Measurements from ENCODE around the gene MCF2L2. TPM values are rescaled to one million over a fixed set of nuclear protein-coding genes. Genes with fewer than 3 reads are reported as not detected.

The MCF2L2 gene
- total RNA-seq, 4 donors from 2014 or later, result 0.59 to 4.1 (median 1.7) TPM

DNA sequence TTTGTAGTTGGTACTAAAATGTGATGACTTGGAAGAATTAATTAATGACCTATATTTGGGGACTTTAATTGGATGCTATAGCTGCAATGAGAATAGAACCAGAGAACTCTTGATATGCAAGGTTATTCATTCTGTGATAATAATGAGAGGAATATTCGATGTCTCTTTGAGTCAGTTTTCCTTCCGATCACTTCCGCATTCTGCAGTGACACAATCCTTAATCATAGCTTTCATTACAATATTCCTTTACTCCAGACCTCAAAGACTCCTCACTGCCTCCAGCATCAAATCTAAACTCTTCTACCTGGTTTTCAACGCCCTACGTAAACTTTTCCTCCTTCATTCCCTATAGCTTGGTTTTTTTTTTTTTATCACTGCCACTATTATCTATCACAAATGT is 153.8 kb downstream of the MCF2L2 start:
- DNase-seq, result no peak
- intact Hi-C loops (cut with DNase I; ENCODE audit: low total_unique reads), result no loop called here
- no peak overlapping the region for H3K4me3 ChIP-seq
- no peaks in the 10 kb centered on the region for H3K27me3 ChIP-seq
- no peak for TF ChIP-seq POLR2A (IDR thresholded peaks at IDR 0.05)
- TF ChIP-seq, protein P1, sequence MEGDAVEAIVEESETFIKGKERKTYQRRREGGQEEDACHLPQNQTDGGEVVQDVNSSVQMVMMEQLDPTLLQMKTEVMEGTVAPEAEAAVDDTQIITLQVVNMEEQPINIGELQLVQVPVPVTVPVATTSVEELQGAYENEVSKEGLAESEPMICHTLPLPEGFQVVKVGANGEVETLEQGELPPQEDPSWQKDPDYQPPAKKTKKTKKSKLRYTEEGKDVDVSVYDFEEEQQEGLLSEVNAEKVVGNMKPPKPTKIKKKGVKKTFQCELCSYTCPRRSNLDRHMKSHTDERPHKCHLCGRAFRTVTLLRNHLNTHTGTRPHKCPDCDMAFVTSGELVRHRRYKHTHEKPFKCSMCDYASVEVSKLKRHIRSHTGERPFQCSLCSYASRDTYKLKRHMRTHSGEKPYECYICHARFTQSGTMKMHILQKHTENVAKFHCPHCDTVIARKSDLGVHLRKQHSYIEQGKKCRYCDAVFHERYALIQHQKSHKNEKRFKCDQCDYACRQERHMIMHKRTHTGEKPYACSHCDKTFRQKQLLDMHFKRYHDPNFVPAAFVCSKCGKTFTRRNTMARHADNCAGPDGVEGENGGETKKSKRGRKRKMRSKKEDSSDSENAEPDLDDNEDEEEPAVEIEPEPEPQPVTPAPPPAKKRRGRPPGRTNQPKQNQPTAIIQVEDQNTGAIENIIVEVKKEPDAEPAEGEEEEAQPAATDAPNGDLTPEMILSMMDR (IDR thresholded peaks at IDR 0.05), result no peak
- H3K9me3 ChIP-seq, result no peaks in the 10 kb centered on the region
- no peaks in the 10 kb centered on the region for H3K36me3 ChIP-seq
- no peaks in the 10 kb centered on the region for H3K4me1 ChIP-seq
- no peak overlapping the region for H3K27ac ChIP-seq

DNA sequence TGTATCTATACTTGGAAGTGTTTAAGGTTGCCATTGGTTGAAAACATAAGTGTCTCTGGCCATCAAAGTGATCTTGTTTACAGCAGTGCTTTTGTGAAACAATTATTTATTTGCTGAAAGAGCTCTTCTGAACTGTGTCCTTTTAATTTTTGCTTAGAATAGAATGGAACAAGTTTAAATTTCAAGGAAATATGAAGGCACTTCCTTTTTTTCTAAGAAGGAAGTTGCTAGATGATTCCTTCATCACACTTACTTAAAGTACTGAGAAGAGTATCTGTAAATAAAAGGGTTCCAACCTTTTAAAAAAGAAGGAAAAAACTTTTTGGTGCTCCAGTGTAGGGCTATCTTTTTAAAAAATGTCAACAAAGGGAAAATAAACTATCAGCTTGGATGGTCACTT is 155.6 kb downstream of the MCF2L2 start:
- intact Hi-C loops (cut with DNase I; ENCODE audit: low total_unique reads), result no loop called here
- no peak for DNase-seq
- Histone ChIP-seq H3K27me3 (no peaks in the 10 kb centered on the region), H3K9me3 (no peaks in the 10 kb centered on the region), H3K4me1 (no peaks in the 10 kb centered on the region), H3K27ac (no peak overlapping the region), H3K4me3 (no peak overlapping the region), H3K36me3 (no peaks in the 10 kb centered on the region)
- TF ChIP-seq, protein P1 (IDR thresholded peaks at IDR 0.05), result no peak
- TF ChIP-seq POLR2A (IDR thresholded peaks at IDR 0.05), result no peak

- no peaks in the 10 kb centered on the region for H3K27me3 ChIP-seq
- intact Hi-C loops (cut with DNase I; ENCODE audit: low total_unique reads), result no loop called here
- H3K27ac ChIP-seq, result no peak overlapping the region
- H3K36me3 ChIP-seq, result no peaks in the 10 kb centered on the region
- no peak for DNase-seq
- no peaks in the 10 kb centered on the region for H3K9me3 ChIP-seq
- TF ChIP-seq, protein P1 (IDR thresholded peaks at IDR 0.05), result no peak
- TF ChIP-seq POLR2A (IDR thresholded peaks at IDR 0.05), result no peak
- no peak overlapping the region for H3K4me3 ChIP-seq
- no peaks in the 10 kb centered on the region for H3K4me1 ChIP-seq
Observed at GRCh38 chr3:183272142-183272541, 156.3 kb downstream of the MCF2L2 start.

GRCh38 chr3:183270344-183270743 is 158.1 kb downstream of the MCF2L2 start:
- Histone ChIP-seq H3K4me3 (no peak overlapping the region), H3K27me3 (no peaks in the 10 kb centered on the region), H3K4me1 (no peaks in the 10 kb centered on the region), H3K9me3 (no peaks in the 10 kb centered on the region), H3K36me3 (no peaks in the 10 kb centered on the region), H3K27ac (no peak overlapping the region)
- intact Hi-C loops (cut with DNase I; ENCODE audit: low total_unique reads), result no loop called here
- no peak for TF ChIP-seq POLR2A (IDR thresholded peaks at IDR 0.05)
- TF ChIP-seq, protein P1 (IDR thresholded peaks at IDR 0.05), result no peak
- no peak for DNase-seq

DNA sequence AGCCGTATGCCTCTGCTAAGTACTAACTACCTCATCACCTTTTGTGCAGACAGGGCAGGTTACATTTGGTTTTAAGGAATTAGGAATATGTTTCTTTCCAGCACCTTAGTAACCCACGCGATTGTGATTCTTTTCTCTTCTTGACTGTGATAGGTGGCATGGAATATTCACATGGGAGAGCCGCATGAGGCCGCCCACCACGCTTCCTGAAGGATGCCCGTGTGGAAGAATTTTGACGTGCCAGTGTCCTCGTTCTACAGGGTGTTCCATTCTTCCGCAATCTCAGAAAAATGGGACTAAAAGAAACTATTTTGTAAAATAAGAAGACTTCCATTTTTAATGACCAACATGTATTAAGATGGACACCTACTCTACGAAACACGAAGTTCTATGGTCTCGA is 159.1 kb downstream of the MCF2L2 start:
- Histone ChIP-seq H3K4me1 (no peaks in the 10 kb centered on the region), H3K27me3 (no peaks in the 10 kb centered on the region), H3K9me3 (no peaks in the 10 kb centered on the region), H3K4me3 (no peak overlapping the region), H3K36me3 (no peaks in the 10 kb centered on the region), H3K27ac (no peak overlapping the region)
- intact Hi-C loops (cut with DNase I; ENCODE audit: low total_unique reads), result no loop called here
- TF ChIP-seq POLR2A (IDR thresholded peaks at IDR 0.05), result no peak
- TF ChIP-seq, protein P1 (IDR thresholded peaks at IDR 0.05), result no peak
- DNase-seq, result no peak

Data from uterus (tissue), 4 donors.